Midbrain (tissue), 1 donor: Measurements from ENCODE around the gene KLHL28.

Experiments
- DNase-seq: peaks from one replicate; lab custom pipeline; 2025; lab: John Stamatoyannopoulos, UW

The KLHL28 gene

DNA sequence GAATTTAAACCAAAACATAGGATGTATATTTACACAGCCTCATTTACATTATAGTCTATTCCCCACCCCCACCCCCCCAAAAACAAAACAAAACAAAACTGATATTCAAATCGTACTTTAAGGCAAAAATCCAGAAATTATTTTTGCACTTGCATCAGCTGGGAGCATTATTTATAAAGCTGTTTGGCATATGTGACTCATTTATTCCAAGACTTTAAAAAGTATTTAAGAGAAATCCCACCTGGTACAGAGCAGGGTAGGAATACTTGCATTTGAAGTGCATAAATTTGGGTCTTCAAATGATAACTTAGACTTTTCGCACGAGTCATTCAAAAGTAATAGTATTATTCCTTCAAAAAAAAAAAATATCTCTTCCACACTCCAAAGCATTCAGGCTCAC lies 1.1 kb downstream of the KLHL28 start:
- DNase-seq = no peak

DNA sequence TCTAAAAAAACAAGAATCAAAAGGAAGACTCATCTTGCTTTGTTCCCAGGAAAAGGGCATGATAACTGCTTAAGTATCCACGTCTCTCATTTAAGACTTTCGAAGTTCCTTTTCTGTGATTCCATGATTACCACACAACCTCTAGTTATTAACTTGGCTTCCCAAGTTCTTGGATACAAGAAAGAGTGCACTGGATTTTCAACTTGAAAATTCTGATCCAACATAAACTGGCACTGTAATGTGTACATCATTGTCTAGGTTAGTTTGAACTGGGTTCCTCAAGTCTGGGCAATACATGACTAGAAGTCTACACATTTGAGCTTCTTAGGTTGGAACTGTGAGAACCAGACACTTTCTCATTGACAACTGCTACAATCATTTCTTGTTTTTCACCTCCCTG lies 1.6 kb downstream of the KLHL28 start:
- DNase-seq = no peak

DNA sequence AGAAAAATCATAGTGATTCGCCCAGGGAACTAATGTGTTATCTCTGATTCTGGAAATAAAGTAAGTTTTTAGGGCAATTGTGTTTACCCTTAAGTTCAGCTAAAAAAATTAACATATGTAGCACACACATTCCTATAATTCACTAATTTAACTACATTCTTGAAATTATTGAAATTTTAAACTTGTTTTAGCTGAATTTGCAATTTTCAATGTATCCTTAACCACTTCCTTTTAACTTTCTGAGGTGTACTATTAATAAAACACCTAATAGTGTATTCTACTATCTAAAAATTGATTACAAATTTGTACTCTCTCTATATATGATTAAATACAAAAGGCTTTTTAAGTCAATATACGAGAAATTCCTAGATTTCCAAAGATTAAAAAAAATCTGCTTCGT lies 2.2 kb downstream of the KLHL28 start:
- DNase-seq = no peak

DNA sequence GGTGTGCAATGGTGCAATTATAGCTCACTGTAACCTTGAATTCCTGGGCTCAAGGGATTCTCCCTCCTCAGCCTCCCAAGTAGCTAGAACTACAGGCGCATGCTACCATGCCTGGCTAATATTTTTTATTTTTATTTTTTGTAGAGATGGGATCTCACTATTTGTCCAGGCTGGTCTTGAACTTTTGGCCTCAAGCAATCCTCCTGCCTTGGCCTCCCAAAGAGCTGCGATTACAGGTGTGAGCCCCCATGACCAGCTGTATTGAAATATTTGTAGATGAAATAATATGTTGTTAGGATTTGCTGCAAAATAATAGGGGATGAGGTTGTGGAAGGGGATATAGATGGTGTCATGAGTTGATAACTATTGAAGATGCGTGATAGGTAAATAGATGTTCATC lies 4.9 kb downstream of the KLHL28 start:
- no peak for DNase-seq

DNA sequence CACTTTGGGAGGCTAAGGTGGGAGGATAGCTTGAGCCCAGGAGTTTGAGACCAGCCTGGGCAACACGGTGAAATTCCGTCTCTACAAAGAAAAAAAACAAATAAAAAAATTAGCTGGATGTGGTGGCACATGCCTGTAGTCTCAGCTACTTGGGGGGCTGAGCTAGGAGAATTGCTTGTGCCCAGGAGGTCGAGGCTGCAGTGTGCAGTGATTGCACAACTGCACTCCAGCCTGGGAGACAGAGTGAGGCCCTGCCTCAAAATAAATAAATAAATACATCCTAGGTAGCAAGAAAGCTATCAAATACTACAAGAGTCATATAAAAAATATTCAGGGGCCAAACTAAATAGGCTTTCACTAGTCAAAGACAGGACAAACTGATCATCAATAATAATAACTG lies 6.2 kb downstream of the KLHL28 start:
- DNase-seq = no peak

DNA sequence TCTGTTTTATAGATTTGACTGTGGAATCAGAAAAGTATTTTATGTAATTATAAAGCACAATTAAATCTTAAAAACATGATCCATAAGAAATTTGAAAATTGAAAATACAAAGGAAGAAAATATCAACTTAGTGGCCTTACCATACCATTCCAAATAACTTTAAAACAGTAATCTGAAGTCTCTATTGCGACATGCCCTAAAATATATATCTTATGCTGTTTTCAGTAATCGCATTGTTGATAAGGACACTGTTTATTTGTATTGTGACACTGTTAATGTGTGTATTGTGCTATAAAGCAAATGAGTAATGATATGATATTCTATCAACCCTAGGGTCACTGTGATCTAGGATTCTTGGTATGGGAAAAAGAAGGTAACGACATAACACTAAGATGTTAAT lies 7.0 kb downstream of the KLHL28 start:
- DNase-seq = no peak

DNA sequence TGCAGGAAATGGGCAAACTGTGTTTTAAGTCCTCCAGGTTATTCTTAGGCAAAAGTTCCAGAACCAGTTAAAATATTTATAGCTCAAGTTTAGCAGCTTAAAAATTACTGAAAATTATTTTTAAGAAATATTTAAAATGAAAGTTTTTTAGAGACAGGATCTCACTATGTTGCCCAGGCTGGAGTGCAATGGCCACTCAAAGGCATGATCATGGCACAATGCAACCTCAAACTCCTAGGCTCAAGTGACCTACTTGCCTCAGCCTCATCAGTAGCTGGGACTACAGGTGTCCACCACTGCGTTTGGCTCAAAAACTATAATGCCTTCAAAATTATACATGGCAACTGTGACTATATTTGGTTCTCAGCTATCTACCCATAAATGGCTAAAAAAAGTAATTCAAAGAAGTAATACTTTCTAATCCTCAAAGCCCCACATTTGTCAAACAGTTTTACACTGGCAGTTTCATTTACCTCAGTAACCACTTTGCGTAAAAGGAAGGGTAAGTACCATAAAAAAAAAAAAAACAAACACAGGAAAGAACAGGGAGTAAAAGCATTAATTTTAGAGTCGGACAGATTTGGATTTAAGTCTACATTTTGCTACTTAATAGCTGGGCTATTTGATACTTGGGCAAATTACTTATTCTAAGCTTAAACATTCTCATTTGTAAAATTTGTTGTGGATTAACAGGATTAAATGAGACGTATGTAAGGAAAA lies 9.2 kb downstream of the KLHL28 start:
- DNase-seq = no peak

DNA sequence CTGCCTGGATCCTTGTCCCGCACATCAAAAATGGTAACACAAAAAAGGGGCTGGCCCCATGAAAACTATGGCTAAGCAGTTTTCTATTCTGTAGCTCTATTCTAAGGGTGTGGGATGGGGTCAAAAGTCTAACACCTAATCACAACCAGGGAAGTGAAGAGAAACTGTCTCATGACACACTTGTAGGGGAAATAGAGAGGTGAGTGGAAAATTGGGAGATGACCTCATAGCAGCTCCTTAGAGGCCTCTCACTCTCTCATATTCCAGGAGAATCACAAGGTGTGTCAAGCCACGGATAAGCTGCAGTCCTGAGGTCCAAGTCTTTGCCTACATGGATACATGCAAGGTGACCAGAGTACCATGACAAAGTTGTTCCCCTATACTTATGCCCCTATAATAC lies 10.7 kb downstream of the KLHL28 start:
- no peak for DNase-seq

DNA sequence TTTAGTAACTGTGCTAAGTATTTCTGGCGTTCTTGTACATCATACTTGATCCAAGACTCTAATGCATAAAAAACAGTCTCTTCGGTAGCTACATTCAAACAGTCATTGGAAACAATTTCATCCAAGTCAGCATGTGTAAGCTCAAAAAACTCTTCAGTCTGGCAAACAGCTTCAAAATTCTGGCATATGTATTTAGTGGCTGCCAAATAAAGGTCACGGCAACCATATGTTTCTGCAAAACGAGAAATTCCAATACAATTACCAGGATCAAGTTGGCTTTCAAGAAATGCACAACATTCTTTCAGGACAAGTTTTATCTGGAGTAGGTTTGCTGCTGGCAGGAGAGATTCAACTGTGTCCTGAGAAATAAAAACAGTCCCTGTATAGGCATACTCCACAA lies 16.5 kb downstream of the KLHL28 start:
- no peak for DNase-seq

DNA sequence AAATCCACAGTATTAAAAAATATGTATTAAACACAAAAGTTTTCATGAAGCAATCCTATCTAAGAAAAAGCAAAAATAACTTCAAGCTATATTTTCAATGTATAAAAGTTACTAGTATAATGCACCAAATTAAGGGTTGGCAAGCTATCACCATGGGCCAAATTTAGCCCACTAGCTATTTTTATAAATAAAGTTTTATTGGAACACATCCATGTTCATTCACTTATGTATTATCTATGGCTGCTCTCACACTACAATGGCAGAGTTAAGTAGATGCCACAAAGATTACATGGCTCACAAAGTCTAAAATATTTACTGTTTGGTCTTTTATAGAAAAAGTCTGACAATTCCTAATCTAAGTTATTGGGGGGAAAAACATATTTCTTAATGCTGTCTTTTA lies 17.6 kb downstream of the KLHL28 start:
- DNase-seq = no peak

DNA sequence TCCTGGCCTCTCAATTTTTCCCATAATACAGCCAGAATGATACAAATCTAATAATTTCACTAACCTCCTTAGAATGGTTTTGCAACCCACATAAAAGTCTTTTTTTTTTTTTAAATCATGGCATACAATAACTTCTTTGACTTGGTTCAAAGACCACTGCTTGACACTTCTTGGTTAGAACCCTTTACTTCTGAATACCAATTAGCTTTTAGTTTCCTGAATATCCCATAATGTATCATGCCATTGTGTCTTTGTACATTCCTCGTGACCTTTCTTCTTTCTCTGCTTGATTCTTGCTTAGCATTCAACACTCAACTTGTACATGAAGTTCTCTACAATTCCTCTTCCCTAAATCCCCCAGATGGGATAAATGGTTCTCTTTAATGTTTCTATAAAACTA lies 19.3 kb downstream of the KLHL28 start:
- no peak for DNase-seq

DNA sequence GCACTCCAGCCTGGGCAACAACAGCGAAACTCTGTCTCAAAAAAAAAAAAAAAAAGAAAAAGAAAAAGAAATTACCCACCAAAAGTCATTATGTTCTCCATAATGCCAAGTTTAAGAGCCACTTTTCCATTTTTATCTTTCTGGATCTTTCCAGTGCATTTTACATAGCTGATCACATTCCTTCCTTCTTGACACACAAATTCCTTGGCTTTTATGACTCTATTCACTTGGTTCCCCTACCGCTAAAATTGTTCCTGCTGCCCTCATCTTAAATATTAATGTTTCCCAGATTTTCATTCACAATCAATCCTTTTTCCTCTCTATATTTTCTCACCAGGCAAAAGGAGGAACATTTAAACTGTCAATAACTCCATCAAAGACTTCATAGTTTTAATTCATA lies 20.2 kb downstream of the KLHL28 start:
- no peak for DNase-seq

DNA sequence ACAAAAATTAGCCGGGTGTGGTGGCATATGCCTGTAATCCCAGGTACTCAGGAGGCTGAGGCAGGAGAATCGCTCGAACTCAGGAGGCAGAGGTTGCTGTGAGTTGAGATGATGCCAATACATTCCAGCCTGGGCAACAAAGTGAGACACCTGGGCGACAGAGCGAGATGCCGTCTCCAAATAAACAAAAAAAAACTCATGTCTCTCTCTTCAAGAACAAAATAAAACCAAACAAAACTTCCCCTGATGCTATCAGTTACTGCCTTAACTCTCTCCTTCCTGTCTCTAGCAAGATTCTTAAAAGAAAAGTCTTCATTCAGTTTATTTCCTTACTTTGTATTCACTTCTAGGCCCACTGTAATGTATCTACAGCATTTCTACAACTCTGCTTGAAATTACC lies 20.8 kb downstream of the KLHL28 start:
- no peak for DNase-seq

DNA sequence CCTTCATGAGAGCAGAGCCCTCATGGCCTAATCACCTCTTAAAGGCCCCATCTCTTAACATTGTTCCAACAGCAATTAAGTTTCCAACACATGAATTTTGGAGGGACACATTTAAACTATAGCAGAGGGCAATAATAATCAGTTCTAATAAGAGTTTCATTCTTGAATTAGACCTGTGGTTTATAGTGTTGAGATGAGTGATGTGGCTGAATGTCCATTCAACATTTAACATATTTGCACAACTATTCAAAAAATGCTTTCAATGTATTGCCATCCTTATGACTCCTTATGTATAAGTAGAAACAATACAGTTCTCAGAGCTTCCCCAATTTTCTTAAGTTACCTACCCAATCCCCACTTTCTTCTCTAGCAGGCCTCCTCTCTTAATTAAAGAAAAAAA lies 21.5 kb downstream of the KLHL28 start:
- DNase-seq = no peak

DNA sequence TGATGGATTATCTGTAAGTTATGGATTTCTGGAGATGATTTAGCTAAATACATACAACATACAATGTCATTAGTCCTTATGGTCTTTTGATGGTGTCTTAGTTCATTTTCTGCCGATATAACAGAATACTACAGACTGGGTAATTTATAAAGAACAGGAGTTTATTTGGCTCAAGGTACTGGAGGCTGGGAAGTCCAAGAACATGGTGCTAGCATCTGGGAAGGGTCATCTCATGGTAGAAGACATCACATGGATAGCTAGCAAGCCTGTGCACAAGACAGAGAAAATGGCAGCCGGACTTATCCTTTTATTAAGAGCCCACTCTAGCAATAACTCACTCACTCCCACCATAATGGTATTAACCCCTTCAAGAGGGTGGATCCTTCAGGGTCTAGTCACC lies 24.2 kb downstream of the KLHL28 start:
- DNase-seq = no peak

DNA sequence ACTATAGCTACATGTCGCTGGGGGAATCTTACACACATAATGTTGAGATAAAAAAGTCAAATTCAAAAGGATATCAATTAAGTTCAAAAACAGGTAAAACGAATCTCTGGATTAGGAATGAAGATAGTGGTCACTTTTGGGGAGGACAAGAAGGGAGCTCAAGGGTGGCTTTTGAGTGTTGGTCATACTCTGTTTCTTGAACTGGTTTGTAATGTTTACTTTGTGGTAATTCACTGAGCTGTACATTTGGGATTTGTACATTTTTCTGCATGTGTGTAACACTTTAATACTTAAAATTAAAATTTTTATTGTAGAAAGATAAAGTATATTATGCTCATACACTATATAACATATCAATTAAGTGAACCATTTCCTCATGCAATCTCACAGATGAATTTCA lies 26.6 kb downstream of the KLHL28 start:
- DNase-seq = no peak

DNA sequence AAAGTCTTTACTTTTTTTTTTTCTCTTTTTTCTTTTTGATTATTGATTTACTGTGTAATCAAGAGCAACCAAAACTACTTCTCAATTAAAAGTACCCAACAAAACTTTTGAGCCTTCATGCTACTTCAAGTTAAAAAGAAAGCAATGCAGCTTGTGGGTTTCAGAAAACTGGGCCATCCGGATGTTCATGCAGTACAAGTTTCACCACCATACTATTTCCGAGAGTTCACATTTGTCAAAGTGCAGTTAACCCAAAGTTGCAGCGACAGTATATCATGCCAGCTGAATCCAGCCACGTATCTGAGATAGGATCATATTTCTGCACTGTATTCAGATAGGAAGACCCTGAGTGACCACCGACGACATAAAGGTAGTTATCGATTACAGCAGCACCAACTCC lies 33.0 kb downstream of the KLHL28 start:
- DNase-seq = no peak

DNA sequence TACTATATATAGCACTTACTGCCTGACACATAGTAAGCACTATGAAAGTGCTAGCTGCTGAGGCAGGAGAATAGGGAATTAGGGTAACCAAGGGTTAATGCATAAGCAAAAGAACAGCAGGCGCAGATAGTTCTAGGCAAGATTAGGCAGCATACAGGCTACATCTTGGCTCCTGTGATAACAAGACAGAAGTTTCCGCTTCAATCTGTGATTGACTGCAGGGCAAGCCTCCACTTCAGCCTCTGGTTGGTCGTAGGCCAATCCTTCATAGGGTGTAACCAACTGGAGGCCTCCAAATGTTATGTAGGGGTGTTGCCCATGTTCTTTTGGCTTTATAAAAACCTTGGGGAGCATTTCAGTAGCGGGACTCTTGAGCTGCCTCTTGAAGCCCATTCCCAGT lies 46.9 kb downstream of the KLHL28 start:
- DNase-seq = no peak

DNA sequence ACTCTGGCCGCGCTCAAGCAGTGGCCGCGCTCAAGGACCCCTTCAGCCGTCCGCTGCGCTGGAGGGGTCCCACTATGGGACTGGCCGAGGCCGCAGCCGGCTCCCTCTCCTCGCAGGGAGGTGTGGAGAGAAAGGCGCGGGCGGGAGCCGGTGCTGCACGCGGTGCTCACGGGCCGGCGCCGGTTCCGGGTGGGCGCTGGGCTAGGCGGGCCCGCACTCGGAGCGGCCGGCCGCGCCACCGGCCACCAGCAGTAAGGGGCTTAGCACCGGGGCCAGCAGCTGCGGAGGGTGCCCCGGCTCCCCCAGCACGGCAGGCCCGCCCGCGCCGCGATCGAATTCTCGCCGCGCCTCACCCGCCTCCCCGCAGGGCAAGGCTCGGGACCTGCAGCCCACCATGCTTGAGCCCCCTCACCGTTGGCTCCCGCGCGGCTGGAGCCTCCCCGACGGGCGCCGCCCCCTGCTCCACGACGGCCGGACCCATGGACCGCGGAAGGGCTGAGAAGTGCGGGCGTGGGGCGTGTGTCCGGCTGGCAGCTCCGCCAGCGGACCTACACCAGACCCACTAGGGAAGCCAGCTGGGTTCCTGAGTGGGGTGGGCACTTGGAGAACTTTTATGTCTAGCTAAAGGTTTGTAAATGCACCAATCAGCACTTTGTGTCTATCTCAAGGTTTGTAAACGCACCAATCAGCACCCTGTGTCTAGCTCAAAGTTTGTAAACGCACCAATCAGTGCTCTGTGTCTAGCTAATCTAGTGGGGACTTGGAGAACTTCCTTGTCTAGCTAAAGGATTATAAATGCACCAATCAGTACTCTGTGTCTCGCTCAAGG lies 49.5 kb downstream of the KLHL28 start:
- DNase-seq = no peak

DNA sequence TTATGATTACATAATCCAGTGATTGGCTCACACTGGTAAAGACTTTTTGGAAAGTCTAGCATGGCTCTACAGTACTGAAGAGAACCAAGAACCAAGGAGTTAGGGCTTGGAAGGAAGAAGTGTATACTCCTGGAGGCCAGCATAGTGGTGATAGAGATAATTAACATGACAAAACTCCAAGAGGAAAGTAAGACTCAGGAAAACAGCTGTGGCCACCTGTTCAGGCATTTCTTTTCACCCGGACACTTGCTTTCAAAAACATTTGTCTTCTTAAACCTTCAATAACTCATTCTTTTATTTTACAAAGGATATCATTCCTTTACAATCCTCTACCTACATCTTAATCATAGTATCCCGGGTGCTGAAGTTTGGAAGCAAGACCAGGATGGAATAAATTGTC lies 50.9 kb downstream of the KLHL28 start:
- no peak for DNase-seq

DNA sequence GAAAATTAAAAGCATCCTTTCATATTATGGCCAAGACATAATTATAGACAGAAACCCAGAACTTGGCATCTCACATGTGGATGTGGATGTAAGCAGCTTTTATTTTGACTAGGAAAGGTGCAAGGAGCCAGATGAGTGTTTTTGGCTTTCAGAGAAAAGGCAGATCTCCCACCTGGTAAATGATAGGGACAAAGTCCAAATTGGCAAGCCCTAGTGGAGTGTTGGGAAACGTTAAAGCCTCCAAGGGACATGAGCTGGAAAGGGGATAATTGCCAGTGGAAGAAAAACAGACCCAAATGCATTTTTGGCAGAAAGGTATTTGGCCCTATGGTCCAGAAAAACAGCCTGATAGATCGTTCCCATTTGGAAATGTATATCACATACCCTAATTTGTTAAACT lies 60.1 kb downstream of the KLHL28 start:
- no peak for DNase-seq

DNA sequence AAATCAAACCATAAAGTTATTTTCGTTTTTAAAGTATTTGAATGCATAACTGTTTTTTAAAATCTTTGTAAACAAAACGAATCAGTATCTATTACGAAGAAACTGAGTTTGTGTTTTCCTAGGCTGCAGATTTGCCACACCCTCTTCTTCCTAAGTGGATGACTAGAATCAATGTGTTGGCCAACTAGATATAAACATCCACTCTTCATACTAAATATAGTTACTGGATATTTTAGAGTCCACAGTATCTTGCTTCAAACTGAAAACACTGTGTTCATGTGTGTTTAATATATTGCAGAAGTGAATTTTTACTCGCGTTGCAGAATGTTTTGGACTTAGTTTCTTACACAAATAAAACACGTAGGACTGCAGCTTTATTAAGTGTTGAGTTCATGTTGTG lies 63.2 kb downstream of the KLHL28 start:
- DNase-seq = no peak

DNA sequence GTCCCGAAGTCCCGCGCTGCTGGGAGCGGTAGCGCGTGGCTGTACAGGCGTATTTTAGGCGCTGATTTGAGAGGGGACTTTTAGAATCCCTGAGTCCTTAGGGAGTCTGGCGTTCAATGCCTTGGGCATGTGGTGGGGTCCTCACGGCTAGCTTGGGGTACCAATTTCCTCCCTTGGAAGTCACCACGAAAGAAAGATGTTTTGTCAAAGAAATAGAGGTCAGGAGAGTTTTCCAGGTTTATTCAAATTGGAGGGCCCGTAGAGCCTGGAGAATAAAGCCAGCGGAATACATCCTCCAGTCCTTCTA lies 63.9 kb downstream of the KLHL28 start:
- DNase-seq = no peak
